ENCODE data around the gene DIS3L2. TPM values are rescaled to one million over a fixed set of nuclear protein-coding genes. Genes with fewer than 3 reads are reported as not detected.
A peak's percentile ranks its signal among the peaks of the same experiment; 100 is the strongest.

DIS3L2 gene
- total RNA-seq, 1 donor from 2014 or later, result 53.6 TPM

DNA sequence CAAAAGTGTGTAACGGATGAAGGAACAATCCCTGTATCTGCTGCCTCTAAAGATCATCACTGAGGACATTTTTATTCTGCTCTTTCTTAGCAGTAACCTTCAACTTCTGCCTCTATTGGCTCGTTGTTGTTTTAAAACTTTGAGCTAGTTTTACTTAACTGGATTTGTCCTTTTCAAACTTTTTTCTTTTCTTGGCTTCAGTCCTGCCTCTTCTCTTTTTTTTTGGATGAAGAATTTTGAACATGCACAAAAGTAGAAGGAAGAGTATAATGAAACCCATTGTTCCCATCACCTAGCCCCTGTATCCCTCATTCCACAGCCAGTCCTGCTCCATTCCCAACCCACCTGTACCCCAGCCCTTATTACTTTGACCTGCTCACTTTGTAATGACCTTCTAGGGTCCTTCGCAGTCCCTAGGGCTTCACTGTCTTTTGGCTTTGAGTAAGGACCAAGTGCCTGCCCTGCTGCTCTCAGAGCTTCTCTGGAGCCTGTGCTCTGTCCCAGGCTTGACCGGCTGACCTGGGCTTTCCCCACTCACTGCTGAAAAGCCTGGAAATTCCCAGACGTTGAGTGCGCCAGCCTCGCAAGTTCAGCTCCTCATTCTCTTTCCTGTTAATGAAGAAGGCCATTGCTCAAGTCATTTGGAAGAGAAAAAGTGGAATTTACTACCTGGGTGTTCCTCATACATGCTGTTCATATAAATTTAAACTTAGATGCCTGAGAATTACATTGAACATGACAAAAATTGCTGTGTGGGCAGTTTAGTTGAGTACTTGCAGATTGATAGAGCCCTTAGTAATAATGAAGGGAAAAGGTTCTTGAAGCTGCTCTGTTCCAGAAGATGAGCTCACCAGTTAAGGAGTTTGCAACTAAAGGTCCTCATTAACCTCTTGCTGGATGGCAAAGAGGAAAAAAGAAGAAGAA is 267.7 kb downstream of the DIS3L2 start:
- H3K36me3 Mint-ChIP-seq, result peaks cover 3% of the 10 kb centered on the region
- H3K27me3 Mint-ChIP-seq, result no peaks in the 10 kb centered on the region
- TF ChIP-seq, protein P1, sequence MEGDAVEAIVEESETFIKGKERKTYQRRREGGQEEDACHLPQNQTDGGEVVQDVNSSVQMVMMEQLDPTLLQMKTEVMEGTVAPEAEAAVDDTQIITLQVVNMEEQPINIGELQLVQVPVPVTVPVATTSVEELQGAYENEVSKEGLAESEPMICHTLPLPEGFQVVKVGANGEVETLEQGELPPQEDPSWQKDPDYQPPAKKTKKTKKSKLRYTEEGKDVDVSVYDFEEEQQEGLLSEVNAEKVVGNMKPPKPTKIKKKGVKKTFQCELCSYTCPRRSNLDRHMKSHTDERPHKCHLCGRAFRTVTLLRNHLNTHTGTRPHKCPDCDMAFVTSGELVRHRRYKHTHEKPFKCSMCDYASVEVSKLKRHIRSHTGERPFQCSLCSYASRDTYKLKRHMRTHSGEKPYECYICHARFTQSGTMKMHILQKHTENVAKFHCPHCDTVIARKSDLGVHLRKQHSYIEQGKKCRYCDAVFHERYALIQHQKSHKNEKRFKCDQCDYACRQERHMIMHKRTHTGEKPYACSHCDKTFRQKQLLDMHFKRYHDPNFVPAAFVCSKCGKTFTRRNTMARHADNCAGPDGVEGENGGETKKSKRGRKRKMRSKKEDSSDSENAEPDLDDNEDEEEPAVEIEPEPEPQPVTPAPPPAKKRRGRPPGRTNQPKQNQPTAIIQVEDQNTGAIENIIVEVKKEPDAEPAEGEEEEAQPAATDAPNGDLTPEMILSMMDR (conservative IDR thresholded peaks at IDR 0.05), result no peak
- peaks cover 5% of the 10 kb centered on the region for H3K4me1 Mint-ChIP-seq (ENCODE audit: unreplicated experiment)
- H3K9me3 Mint-ChIP-seq, result no peaks in the 10 kb centered on the region
- H3K4me3 Mint-ChIP-seq, result no peak overlapping the region
- no peak for DNase-seq (ENCODE audit: extremely low spot score, unreplicated experiment)
- no peak overlapping the region for H3K27ac Mint-ChIP-seq

DNA sequence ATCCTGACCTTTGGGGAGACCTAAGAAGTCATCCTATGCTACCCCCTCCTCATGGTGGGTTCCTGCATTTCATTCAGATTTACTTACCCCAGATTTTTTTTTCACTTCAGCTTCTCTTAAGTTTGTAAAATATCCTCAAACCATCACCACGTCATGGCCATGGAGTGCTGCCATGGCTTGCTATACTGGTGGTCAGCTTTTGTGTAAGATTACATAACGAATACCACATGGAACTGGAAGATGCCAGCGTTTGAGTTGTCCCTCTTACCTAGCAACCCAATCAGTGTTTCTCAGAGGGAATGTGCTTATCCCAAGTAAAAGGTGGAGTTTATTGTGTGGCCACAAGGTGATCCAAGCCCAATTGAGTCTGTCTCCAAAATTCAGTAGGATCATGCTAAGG is 268.4 kb downstream of the DIS3L2 start:
- Mint-ChIP-seq H3K4me3 (no peak overlapping the region), H3K36me3 (peaks cover 3% of the 10 kb centered on the region), H3K27ac (no peak overlapping the region), H3K9me3 (no peaks in the 10 kb centered on the region), H3K4me1 (ENCODE audit: unreplicated experiment) (peaks cover 9% of the 10 kb centered on the region), H3K27me3 (no peaks in the 10 kb centered on the region)
- DNase-seq (ENCODE audit: extremely low spot score, unreplicated experiment), result no peak
- TF ChIP-seq, protein P1 (conservative IDR thresholded peaks at IDR 0.05), result no peak

DNA sequence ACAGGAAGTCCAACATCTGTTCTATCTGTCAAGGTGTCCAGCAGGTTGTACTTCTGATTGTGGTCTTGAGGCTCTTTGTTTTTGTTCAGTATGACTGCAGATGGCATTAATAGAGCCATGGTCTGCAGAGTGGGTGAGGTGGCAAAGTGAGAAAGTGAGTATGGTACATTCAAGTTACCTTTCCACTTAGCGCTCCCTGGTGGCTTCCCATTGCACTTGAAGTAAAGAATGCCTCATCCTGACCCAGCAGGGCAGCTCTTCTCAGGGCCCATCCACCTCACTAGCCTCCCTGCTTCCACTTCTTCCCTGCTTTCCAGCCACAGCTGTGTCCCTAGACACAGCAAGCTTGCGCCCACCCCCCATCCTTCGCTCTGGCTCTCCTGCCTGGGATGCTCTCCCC is 269.0 kb downstream of the DIS3L2 start:
- Mint-ChIP-seq H3K4me3 (no peak overlapping the region), H3K9me3 (no peaks in the 10 kb centered on the region), H3K27ac (no peak overlapping the region), H3K36me3 (peaks cover 3% of the 10 kb centered on the region), H3K27me3 (no peaks in the 10 kb centered on the region), H3K4me1 (ENCODE audit: unreplicated experiment) (peaks cover 13% of the 10 kb centered on the region)
- DNase-seq (ENCODE audit: extremely low spot score, unreplicated experiment), result no peak
- TF ChIP-seq, protein P1 (conservative IDR thresholded peaks at IDR 0.05), result peak; percentile 27

DNA sequence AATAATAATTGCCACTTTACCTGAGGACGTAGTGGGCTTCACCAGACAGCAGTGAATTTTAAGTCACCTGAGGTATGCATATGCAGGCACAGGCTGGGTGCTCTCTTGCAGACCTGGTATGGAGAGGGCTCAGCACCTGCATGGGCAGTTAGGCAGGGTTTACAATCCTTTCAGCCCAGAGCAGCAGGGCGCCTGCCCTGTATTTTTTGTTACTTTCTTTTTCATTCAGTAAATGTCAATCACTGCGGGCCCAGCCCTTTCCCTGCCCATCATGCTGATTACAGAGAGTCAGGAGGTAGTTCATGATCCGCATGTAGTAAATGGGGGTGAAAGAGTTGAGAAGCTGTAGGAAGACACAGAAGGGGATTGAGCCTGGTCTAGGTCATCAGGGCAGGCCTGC is 270.0 kb downstream of the DIS3L2 start:
- peaks cover 3% of the 10 kb centered on the region for H3K36me3 Mint-ChIP-seq
- TF ChIP-seq, protein P1 (conservative IDR thresholded peaks at IDR 0.05), result no peak
- H3K27me3 Mint-ChIP-seq, result no peaks in the 10 kb centered on the region
- H3K9me3 Mint-ChIP-seq, result no peaks in the 10 kb centered on the region
- peaks cover 23% of the 10 kb centered on the region for H3K4me1 Mint-ChIP-seq (ENCODE audit: unreplicated experiment)
- H3K4me3 Mint-ChIP-seq, result no peak overlapping the region
- no peak for DNase-seq (ENCODE audit: extremely low spot score, unreplicated experiment)
- no peak overlapping the region for H3K27ac Mint-ChIP-seq

DNA sequence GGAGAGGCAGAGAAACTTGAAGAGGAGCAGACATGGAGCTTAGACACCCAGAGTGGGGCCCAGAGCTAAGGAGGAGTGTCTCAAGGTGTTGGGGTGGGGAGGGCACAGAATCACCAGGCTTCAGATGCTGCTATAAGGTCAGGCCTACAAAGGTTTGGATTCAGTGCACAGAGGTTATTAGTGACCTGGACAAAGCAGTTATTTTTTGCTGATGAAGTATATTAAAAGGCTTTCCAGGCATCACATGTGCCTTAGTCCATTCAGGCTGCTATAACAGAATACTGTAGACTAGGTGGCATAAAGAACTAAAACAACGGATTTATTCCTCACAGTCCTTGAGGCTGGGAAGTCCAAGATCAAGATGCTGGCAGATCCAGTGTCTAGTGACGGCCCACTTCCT is 271.4 kb downstream of the DIS3L2 start:
- Mint-ChIP-seq H3K36me3 (peaks cover 6% of the 10 kb centered on the region), H3K4me3 (no peak overlapping the region), H3K4me1 (ENCODE audit: unreplicated experiment) (peaks cover 26% of the 10 kb centered on the region), H3K9me3 (no peaks in the 10 kb centered on the region), H3K27ac (no peak overlapping the region), H3K27me3 (no peaks in the 10 kb centered on the region)
- no peak for DNase-seq (ENCODE audit: extremely low spot score, unreplicated experiment)
- TF ChIP-seq, protein P1 (conservative IDR thresholded peaks at IDR 0.05), result no peak

Measured in type B pancreatic cell (in vitro differentiated cells).